ENCODE measurements around the gene MKNK2.

The MKNK2 gene

GRCh38 chr19:2056837-2057192 lies 5.8 kb upstream of the MKNK2 start:
- DNase-seq, result no peak

DNA sequence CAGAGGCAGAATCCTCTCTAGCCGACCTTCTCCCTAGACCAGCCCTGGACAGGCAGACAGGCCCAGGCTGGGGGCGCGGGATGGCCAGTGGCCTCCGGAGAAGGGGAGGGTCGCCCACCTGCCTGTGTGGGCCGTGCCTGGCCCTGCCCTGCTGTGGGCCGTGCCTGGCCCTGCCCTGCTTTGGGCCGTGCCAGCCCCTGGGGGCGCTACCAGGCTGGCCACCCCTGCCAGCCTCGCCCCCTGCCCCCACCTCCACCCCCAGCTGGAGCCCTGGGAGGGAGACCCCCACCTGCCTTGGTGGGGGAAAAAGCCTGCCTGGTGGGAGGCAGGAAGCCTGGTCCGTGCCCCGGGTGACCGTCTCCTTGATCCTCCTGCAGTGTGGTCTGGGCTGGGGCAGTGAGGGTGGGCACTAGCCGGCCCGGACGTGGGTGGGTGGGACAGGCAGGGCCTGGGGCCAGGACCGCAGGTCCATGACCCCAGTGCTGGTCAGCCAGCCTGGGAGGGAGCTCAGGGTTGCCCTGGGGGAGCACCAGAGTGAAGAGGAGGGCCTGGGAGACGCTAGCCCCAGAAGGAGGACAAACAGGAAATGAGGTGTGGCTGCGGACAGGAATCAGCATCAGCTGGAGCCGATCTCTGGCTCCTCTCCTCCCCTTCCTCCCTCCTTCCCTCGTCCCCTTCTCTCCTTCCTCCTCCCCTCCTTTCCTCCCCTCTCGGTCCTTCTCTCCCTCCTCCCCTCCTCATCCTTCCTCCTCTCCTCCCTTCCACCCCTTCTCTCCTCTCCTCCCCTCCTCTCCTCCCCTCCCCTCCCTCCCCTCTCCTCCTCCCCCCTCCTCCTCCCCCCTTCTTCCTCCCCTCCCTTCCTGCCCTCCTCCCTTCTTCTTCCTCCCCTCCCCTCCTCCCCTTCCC lies 5.1 kb upstream of the MKNK2 start:
- DNase-seq, result no peak

DNA sequence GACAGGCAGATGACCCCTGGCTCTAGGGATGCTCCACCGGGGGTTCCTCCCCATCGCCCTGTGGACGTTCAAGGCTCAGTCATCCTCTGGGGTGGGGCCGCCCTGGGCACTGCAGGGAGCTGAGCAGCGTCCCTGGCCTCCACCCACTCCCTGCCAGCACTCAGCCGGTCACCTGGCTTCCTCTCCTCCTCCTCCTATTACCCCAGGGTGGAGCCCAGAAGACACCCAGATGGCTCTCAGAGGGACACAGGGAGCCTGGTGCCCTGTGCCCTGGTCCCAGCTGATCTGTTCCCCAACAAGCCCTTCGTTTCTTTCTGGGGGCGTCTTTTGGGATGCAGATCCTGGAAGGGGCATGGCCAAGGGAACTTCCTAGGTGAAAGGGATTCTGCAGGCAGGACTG lies 3.7 kb upstream of the MKNK2 start:
- DNase-seq, result no peak

GRCh38 chr19:2053601-2054389 lies 2.8 kb upstream of the MKNK2 start:
- no peak for DNase-seq

DNA sequence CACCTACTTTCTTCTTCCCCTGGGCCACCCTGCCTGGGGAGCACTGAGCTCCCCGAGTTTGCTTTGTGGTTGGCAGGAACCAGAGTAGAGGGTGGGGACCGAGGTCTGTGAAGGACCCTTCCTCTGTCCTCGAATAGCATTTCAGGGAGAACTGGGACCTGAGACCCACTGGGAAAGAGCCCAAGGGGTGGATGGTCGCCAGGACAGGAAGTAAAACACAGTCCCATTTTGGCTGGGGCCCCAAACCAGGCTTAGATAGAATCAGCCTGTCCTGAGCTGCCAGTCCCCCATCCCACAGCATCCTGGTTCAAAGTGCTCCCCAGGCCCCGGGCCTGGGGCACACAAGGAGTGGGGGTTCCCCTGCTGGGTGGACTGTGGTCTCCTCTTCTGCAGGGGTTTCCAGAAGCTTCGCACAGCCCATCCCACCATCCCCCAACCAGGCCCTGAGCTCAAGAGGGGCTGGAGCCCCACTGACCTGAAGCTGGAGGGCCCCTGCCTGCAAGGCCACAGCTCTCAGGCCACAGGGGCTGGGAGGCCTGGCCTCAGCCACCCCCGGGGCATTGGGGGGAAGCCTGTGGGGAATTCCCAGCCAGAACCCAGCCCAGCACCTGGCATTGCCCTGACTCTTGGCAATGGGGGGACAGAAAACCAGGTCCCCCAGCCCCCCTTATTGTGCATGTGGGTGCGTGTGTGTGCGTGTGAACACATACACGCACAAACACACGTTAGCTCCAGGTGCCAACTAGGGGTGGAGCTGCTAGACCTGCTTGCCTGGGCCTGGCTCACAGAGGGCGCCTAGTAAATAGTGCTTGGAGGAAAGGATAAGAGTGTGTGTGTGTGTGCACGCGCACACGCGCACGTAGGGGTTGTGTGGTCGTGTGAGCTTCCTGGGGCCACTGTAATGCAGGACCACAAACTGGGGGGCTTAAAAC lies 995 bp upstream of the MKNK2 start:
- DNase-seq, result no peak

GRCh38 chr19:2050349-2050990 lies 574 bp downstream of the MKNK2 start:
- no peak for DNase-seq

GRCh38 chr19:2049741-2050348 lies 1.2 kb downstream of the MKNK2 start:
- DNase-seq, result peak; percentile 66

- no peak for DNase-seq
These were observed 1.9 kb downstream of the MKNK2 start for GRCh38 chr19:2048959-2049740.

DNA sequence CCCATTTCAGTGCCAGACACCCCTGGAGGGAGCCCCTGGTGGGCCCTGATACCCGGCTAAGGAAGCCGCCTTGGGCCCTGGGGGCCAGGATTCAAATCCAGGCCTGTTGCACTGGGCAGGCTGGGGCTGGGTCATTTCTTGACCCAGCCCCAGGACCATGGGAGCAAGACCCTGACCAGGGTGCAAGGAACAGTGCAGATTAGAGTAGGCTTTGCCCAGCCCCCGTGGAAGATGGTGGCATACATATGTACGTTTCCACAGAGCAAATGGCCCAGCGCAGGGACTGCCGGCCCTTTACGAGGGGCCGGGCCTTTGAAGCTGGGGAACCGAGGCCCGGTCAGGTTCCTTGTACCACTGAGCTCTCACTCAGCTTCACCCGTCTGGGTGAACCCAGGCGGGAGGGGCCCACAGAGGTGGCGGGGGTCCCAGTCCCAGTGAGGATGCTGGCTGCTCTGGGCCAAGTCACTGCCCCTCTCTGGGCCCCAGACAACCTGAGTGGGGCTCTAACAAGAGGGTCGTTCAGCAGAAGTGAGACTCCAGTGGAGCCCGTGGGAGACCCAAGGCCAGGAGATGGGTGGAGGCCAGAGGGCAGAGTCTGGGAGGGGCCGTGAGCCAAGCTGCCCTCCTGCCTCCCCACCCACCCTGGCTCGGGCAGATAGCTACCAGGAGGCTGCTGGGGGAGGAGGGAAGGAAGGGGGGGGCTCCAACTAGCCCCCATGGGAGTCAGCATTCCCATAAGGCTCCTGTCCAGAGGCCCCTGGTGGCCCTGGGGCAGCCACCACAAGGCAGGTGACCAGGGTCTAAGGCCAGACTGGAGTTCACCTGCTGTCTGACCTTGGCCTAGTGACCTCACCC lies 2.7 kb downstream of the MKNK2 start:
- DNase-seq, result no peak

DNA sequence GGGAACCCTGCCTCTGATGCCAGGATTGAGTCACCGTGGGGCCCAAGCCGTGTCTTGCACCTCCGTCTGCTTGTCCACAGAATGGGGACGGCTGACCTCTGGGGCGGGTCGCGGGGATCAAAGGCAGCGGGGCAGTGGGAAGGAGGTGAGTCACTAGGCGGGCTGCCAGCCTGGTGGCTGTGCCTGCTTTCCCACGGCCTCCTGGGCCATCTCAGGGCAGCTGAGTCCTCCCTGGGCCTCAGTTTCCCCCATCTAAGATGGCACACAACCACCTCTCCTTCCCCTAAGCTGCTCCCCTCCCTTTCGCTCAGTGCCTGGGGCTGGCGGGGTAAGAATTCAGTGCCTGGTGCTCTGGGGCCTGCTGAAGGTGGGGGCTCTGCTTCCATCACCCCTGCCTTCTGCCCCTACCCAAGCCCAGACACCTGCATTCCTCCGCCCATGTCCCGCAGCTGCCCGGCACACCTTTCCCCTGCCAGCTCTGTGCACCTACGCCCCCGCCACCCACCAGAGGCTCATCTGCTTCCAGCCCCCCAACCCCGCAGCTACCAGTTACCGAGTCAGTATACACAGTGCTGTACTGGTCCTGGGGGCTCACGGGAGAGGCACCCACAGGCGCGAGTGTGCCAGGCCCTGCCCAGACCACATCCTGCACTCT lies 3.5 kb downstream of the MKNK2 start:
- DNase-seq, result peak; percentile 45

- no peak for DNase-seq
These were observed 4.0 kb downstream of the MKNK2 start for GRCh38 chr19:2047076-2047448.

GRCh38 chr19:2046046-2046907 lies 4.8 kb downstream of the MKNK2 start:
- DNase-seq, result no peak

- no peak for DNase-seq
These were observed 5.5 kb downstream of the MKNK2 start for GRCh38 chr19:2045501-2046045.

DNA sequence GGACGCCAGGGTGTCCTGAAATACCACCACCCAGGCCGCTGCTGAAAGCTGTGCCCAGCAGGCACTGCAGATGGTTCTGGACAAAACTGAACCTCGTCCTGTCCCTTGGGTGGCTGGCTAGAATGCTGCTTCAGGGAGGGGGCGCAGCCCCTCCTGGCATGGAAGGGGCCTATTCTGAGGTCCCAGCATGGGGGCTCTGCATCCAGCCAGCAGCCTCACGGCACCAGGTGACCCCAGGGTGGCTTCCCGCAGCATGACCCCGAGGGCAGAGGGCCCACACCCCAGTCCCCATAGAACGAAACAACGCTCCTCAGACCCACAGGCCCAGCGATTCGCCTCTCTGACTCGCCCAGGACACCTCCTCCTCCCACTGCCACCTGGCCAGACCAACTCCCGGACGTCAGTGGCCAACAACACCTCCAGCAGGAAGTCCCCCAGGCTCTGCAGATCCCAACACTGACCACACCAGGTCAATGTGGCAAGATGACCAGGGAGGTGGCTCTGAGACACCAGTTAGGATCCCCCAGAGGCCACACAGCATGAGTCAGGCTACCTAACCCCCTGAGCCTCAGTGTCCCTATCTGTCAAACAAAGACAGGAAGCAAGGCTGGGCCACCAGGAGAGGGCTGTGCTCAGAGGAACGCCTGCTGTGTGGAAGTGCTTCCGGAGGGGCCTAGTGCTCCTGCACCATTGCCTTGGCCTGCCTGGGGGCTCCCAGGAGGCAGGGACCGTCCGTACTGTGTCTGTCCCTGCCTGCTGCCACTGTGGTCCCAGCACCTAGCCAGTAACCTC lies 6.1 kb downstream of the MKNK2 start:
- no peak for DNase-seq

- no peak for DNase-seq
These were observed 6.9 kb downstream of the MKNK2 start for GRCh38 chr19:2043961-2044708.

- no peak for DNase-seq
These were observed 7.8 kb downstream of the MKNK2 start for GRCh38 chr19:2043251-2043641.
